Dendritic cell treated with granulocyte-macrophage colony-stimulating factor and Interleukin-4, amounts not matched to agents 40 ng/mL and 50 ng/mL, for 4 days (primary cell): ENCODE results near the gene TBL1X.

Experiments used
- H3K27ac Mint-ChIP-seq: one replicate; pipeline ENCODE4 v1.8.0; 2022; ENCODE audit warnings: mild to moderate bottlenecking, mixed read lengths
- H3K27me3 Mint-ChIP-seq: one replicate; pipeline ENCODE4 v1.8.0; 2022; ENCODE audit warnings: mild to moderate bottlenecking, mixed read lengths
- H3K36me3 Mint-ChIP-seq: one replicate; pipeline ENCODE4 v1.8.0; 2022; ENCODE audit warnings: low read depth, mixed read lengths
- H3K4me1 Mint-ChIP-seq: one replicate; pipeline ENCODE4 v1.8.0; 2022; ENCODE audit warnings: low read depth, mixed read lengths
- H3K4me3 Mint-ChIP-seq: one replicate; pipeline ENCODE4 v1.8.0; 2022; ENCODE audit warnings: mild to moderate bottlenecking, moderate library complexity, mixed read lengths
- H3K9me3 Mint-ChIP-seq: one replicate; pipeline ENCODE4 v1.8.0; 2022; ENCODE audit warnings: mixed read lengths
- intact Hi-C: fragments of 100-400 bp; cut with micrococcal nuclease; formaldehyde crosslinking; loops from one replicate; pipeline ENCODE4 v1.15.0; 2022

The TBL1X gene

DNA sequence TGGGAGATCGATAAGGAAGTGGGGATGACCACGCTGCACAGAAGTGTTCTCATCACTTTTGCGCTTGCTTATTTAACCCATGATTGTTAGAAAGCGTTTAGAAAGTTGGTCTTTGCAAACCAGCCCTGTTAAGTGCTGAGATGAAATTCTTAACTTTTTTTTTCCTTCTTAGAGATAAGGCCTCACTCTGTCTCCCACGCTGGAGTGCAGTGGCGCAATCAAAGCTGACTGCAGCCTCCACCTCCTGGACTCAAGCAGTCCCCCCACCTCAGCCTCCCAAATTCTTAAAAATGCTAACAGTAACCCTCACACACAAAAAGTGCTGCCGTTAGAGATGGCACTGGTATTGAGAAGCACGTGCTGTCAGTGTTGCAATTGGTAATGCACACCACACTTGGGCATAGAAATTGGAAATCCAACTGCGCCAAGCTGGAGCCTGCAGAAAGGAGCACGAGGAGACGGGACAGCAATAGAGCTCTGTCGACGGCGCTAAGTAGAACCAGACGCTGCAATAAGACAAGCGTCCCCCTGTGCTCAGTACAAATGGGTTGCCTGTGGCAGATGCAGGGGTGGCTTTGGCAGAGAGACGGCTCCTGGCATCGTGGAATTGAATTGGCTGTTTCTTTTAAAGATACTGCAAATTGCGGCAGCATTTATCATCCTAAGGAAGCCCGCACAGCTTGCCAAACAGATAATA, 113.4 kb downstream of the TBL1X start:
- Mint-ChIP-seq H3K27ac (no peak overlapping the region), H3K36me3 (peaks cover 8% of the 10 kb centered on the region), H3K4me1 (no peaks in the 10 kb centered on the region), H3K27me3 (no peaks in the 10 kb centered on the region), H3K9me3 (no peaks in the 10 kb centered on the region), H3K4me3 (no peak overlapping the region)
- intact Hi-C loops = no loop called here

- Mint-ChIP-seq H3K4me3 (no peak overlapping the region), H3K4me1 (peaks cover 7% of the 10 kb centered on the region), H3K9me3 (no peaks in the 10 kb centered on the region), H3K36me3 (no peaks in the 10 kb centered on the region), H3K27ac (no peak overlapping the region), H3K27me3 (no peaks in the 10 kb centered on the region)
- intact Hi-C loops = no loop called here
Observed at GRCh38 chrX:9581771-9582385, 117.0 kb downstream of the TBL1X start.

- H3K27me3 Mint-ChIP-seq = no peaks in the 10 kb centered on the region
- H3K4me3 Mint-ChIP-seq = no peak overlapping the region
- H3K27ac Mint-ChIP-seq = no peak overlapping the region
- intact Hi-C loops = no loop called here
- H3K9me3 Mint-ChIP-seq = no peaks in the 10 kb centered on the region
- H3K4me1 Mint-ChIP-seq = peaks cover 7% of the 10 kb centered on the region
- no peaks in the 10 kb centered on the region for H3K36me3 Mint-ChIP-seq
Observed at GRCh38 chrX:9582956-9583355, 118.1 kb downstream of the TBL1X start.

DNA sequence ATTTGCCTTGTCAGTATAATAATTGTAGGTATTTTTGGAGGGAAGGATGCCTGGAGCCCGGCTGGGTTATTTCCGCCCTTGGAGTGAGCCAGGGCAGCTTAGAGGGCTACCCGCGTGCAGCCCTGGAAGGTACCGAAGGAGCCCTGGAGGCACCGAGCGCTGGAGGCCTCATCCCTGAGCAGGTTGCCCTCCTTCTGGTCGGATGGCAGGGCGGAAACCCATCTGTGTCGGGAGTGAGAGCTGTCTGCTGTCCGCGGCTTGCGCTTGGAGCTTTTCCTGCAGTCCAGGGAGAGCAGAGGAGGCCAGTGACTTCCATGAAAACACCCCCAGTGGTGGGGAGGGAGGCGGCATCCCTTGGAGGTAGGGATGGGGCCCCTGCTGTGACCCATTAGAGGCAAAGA, 122.1 kb downstream of the TBL1X start:
- H3K4me1 Mint-ChIP-seq = peaks cover 7% of the 10 kb centered on the region
- H3K27me3 Mint-ChIP-seq = no peaks in the 10 kb centered on the region
- no peak overlapping the region for H3K27ac Mint-ChIP-seq
- H3K4me3 Mint-ChIP-seq = no peak overlapping the region
- H3K9me3 Mint-ChIP-seq = peaks cover 5% of the 10 kb centered on the region
- H3K36me3 Mint-ChIP-seq = peaks cover 7% of the 10 kb centered on the region
- intact Hi-C loops = no loop called here

GRCh38 chrX:9587642-9588041, 122.8 kb downstream of the TBL1X start:
- intact Hi-C loops = no loop called here
- Mint-ChIP-seq H3K9me3 (peaks cover 9% of the 10 kb centered on the region), H3K27me3 (no peaks in the 10 kb centered on the region), H3K27ac (no peak overlapping the region), H3K4me1 (peaks cover 10% of the 10 kb centered on the region), H3K36me3 (peaks cover 13% of the 10 kb centered on the region), H3K4me3 (no peak overlapping the region)

- peaks cover 9% of the 10 kb centered on the region for H3K9me3 Mint-ChIP-seq
- intact Hi-C loops = no loop called here
- H3K27ac Mint-ChIP-seq = no peak overlapping the region
- H3K4me3 Mint-ChIP-seq = no peak overlapping the region
- peaks cover 15% of the 10 kb centered on the region for H3K36me3 Mint-ChIP-seq
- H3K4me1 Mint-ChIP-seq = peaks cover 15% of the 10 kb centered on the region
- no peaks in the 10 kb centered on the region for H3K27me3 Mint-ChIP-seq
Observed at GRCh38 chrX:9591496-9591895, 126.6 kb downstream of the TBL1X start.

DNA sequence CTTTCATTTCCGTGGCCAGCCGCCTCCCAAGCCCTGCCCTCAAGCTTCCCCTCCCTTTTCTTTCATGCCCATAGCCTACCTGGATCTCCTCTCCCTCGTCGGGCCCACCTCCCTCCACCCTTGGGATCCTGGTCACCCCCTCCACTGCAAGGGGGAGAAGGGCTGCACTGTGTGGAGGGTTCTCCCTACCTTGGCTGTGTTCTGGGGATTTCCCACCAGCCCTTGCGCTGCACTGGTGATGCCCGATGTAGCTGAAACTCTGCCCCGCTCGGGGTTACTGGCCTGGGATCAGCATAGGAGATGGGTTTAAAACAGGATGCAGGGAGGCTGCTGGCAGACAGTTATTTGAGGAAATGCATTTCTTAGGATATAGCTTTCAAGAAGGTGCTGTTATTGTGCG, 128.9 kb downstream of the TBL1X start:
- peaks cover 22% of the 10 kb centered on the region for H3K4me1 Mint-ChIP-seq
- H3K36me3 Mint-ChIP-seq = peaks cover 15% of the 10 kb centered on the region
- H3K9me3 Mint-ChIP-seq = peaks cover 9% of the 10 kb centered on the region
- H3K4me3 Mint-ChIP-seq = no peak overlapping the region
- H3K27ac Mint-ChIP-seq = no peak overlapping the region
- intact Hi-C loops = no loop called here
- H3K27me3 Mint-ChIP-seq = no peaks in the 10 kb centered on the region

DNA sequence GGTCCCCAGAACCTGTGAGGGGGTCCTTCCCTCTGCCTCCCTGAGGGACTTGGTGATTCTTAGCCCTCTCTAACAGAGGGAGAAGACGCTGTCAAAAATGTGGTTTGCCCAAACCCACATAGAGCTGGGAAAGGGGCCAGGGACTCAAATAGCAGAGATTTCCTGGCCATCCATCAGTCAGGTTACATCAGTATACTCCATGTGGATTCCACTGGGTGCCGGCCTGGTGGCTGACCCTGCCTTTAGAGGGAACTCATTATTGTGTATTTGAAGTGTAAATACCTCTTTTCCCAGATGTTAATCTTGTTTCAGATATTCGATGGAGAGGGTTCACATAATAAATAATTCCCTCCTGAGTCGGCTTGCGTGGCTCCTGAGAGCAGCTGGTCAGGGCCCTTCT, 130.3 kb downstream of the TBL1X start:
- Mint-ChIP-seq H3K9me3 (peaks cover 9% of the 10 kb centered on the region), H3K4me1 (peaks cover 22% of the 10 kb centered on the region), H3K27ac (no peak overlapping the region), H3K27me3 (no peaks in the 10 kb centered on the region), H3K36me3 (peaks cover 15% of the 10 kb centered on the region), H3K4me3 (no peak overlapping the region)
- intact Hi-C loops = no loop called here

GRCh38 chrX:9596837-9597236, 132.0 kb downstream of the TBL1X start:
- Mint-ChIP-seq H3K27ac (no peak overlapping the region), H3K9me3 (peaks cover 6% of the 10 kb centered on the region), H3K27me3 (no peaks in the 10 kb centered on the region), H3K4me1 (peaks cover 22% of the 10 kb centered on the region), H3K36me3 (peaks cover 9% of the 10 kb centered on the region), H3K4me3 (no peak overlapping the region)
- intact Hi-C loops = no loop called here

- intact Hi-C loops = no loop called here
- Mint-ChIP-seq H3K27ac (no peak overlapping the region), H3K4me3 (no peak overlapping the region), H3K9me3 (no peaks in the 10 kb centered on the region), H3K4me1 (peaks cover 25% of the 10 kb centered on the region), H3K36me3 (peaks cover 3% of the 10 kb centered on the region), H3K27me3 (no peaks in the 10 kb centered on the region)
Observed at GRCh38 chrX:9597361-9598035, 132.6 kb downstream of the TBL1X start.

- no peaks in the 10 kb centered on the region for H3K36me3 Mint-ChIP-seq
- intact Hi-C loops = no loop called here
- no peak overlapping the region for H3K4me3 Mint-ChIP-seq
- no peaks in the 10 kb centered on the region for H3K27me3 Mint-ChIP-seq
- no peak overlapping the region for H3K27ac Mint-ChIP-seq
- H3K9me3 Mint-ChIP-seq = no peaks in the 10 kb centered on the region
- peaks cover 18% of the 10 kb centered on the region for H3K4me1 Mint-ChIP-seq
Observed at GRCh38 chrX:9598344-9598743, 133.5 kb downstream of the TBL1X start.

DNA sequence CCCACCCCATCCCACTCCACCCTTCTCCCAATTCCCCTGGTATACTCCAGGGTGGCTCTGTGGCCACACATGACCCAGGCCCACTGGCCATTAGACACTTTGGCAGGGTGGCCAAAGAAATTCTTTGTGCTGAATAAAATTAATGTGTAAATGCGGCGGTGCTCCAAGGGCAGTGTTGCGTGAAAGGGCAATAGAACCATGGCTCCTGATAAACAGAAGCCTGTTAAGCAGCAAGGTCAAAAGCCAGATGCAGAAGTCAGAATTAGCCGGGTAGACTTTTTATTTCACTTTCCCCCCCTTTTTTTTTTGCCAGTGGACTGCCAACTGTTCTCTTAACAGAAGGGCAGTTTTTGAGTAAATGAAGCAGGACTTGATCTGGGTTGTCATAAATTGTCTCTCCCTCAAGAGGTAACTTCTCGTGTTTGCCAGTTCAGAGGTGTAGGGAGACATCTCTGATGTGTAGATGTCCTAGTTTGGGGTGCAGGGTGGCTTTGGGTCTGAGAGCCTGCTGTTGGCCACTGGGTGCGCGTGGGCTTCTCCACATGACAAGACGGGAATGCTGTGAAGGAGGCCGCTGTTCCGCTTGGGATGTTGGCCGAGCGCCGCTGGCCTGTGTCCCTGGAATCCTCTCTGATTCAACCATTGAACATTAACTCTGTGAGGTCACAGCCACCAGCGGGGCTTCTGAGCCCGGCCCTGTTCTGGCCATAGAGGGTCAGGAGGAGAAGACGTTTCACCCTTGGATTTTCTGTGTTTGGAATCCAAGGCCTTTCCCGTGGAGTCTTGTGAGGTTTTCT, 139.5 kb downstream of the TBL1X start:
- no peak overlapping the region for H3K27ac Mint-ChIP-seq
- H3K4me3 Mint-ChIP-seq = no peak overlapping the region
- no peaks in the 10 kb centered on the region for H3K9me3 Mint-ChIP-seq
- intact Hi-C loops = no loop called here
- peaks cover 7% of the 10 kb centered on the region for H3K36me3 Mint-ChIP-seq
- H3K4me1 Mint-ChIP-seq = peaks cover 5% of the 10 kb centered on the region
- H3K27me3 Mint-ChIP-seq = no peaks in the 10 kb centered on the region

DNA sequence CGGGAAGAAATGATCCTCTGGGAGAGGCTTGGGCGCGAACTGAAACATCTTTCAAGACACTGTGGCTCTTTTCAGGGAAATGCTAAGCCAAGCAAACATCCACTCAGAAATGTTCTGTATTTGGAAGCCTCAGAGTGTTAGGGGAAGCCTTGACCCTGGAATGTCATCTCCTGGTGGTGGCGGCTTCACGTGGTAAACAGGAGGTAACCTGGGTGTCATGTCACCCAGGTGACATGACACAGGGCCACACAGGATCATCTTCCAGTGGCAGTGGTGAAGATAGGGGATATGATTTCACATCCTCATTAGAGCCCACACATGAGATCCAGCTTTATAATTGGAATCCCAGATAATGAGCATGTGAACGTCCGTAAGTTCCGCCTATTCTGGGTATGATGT, 140.0 kb downstream of the TBL1X start:
- peaks cover 5% of the 10 kb centered on the region for H3K4me1 Mint-ChIP-seq
- H3K9me3 Mint-ChIP-seq = no peaks in the 10 kb centered on the region
- H3K27me3 Mint-ChIP-seq = no peaks in the 10 kb centered on the region
- H3K4me3 Mint-ChIP-seq = no peak overlapping the region
- no peak overlapping the region for H3K27ac Mint-ChIP-seq
- H3K36me3 Mint-ChIP-seq = peaks cover 7% of the 10 kb centered on the region
- intact Hi-C loops = no loop called here

- no peak overlapping the region for H3K4me3 Mint-ChIP-seq
- intact Hi-C loops = no loop called here
- no peak overlapping the region for H3K27ac Mint-ChIP-seq
- peaks cover 5% of the 10 kb centered on the region for H3K4me1 Mint-ChIP-seq
- peaks cover 7% of the 10 kb centered on the region for H3K36me3 Mint-ChIP-seq
- H3K9me3 Mint-ChIP-seq = no peaks in the 10 kb centered on the region
- no peaks in the 10 kb centered on the region for H3K27me3 Mint-ChIP-seq
Observed at GRCh38 chrX:9605484-9605883, 140.6 kb downstream of the TBL1X start.
